Ascending aorta (tissue), 2 donors: ENCODE data around the gene FAM162A. TPM values are rescaled to one million over a fixed set of nuclear protein-coding genes. Genes with fewer than 3 reads are reported as not detected.

Experiments used
- DNase-seq, 2 donors: peaks; one replicate each; pipeline ENCODE4 v3.0.0-alpha.2; 2019; ENCODE audit warnings: low spot score in 2 of 2
- H3K27ac ChIP-seq, 2 donors: fragments of 200-600 bp; sonication (generic); one replicate each; pipeline ENCODE4 v1.5.1; 2016 to 2017; ENCODE audit warnings: mild to moderate bottlenecking in 1 of 2
- H3K27me3 ChIP-seq: fragments of 200-600 bp; sonication (generic); one replicate; pipeline ENCODE4 v1.5.1; 2017
- H3K36me3 ChIP-seq, 2 donors: fragments of 200-600 bp; sonication (generic); one replicate each; pipeline ENCODE4 v1.5.1; 2016
- H3K4me1 ChIP-seq, 2 donors: fragments of 200-600 bp; sonication (generic); one replicate each; pipeline ENCODE4 v1.5.1; 2016 to 2017; ENCODE audit warnings: mild to moderate bottlenecking in 1 of 2
- H3K4me3 ChIP-seq, 2 donors: fragments of 200-600 bp; sonication (generic); one replicate each; pipeline ENCODE4 v1.5.1; 2016 to 2017; ENCODE audit warnings: mild to moderate bottlenecking in 1 of 2
- H3K9me3 ChIP-seq, 2 donors: fragments of 200-600 bp; sonication (generic); one replicate each; pipeline ENCODE4 v1.5.1; 2016
- CTCF ChIP-seq, 3 experiments: fragments of 200-600 bp in 2 of 3; fragments of 450-650 bp in 1 of 3; sonication (generic) in 2 of 3; IDR thresholded peaks; one replicate each; pipeline ENCODE4 v1.5.1; 2016 to 2019; ENCODE audit warnings: antibody characterized with exemption in 3 of 3, mild to moderate bottlenecking in 1 of 3, moderate library complexity in 1 of 3
- intact Hi-C: fragments of 100-400 bp; cut with DNase I; formaldehyde crosslinking; loops from one replicate; pipeline ENCODE4 v1.15.1; 2023
- total RNA-seq: library from RNA; depleted of rRNA; stranded (reverse); fragments of >200 nt; gene quantifications from one replicate; pipeline ENCODE4 v1.1.0, GENCODE V29; 2016

FAM162A gene
- total RNA-seq, 1 donor from 2014 or later, result 17.1 TPM

GRCh38 chr3:122351612-122352011 lies 32.4 kb upstream of the FAM162A start:
- intact Hi-C loops, result no loop called here
- DNase-seq, result no peak
- H3K36me3 ChIP-seq, result no peaks in the 10 kb centered on the region
- H3K27me3 ChIP-seq, result no peaks in the 10 kb centered on the region
- no peaks in the 10 kb centered on the region for H3K9me3 ChIP-seq
- no peak for TF ChIP-seq CTCF (IDR thresholded peaks at IDR 0.05)
- H3K4me1 ChIP-seq, result no peaks in the 10 kb centered on the region
- H3K4me3 ChIP-seq, result no peak overlapping the region
- no peak overlapping the region for H3K27ac ChIP-seq

GRCh38 chr3:122353215-122353614 lies 30.8 kb upstream of the FAM162A start:
- intact Hi-C loops, result no loop called here
- no peaks in the 10 kb centered on the region for H3K36me3 ChIP-seq
- no peaks in the 10 kb centered on the region for H3K27me3 ChIP-seq
- no peak for DNase-seq
- no peak overlapping the region for H3K27ac ChIP-seq
- H3K4me1 ChIP-seq, result no peaks in the 10 kb centered on the region
- no peaks in the 10 kb centered on the region for H3K9me3 ChIP-seq
- no peak for TF ChIP-seq CTCF (IDR thresholded peaks at IDR 0.05)
- no peak overlapping the region for H3K4me3 ChIP-seq

- Histone ChIP-seq H3K27me3 (no peaks in the 10 kb centered on the region), H3K9me3 (no peaks in the 10 kb centered on the region), H3K4me3 (no peak overlapping the region), H3K4me1 (no peaks in the 10 kb centered on the region), H3K27ac (no peak overlapping the region), H3K36me3 (no peaks in the 10 kb centered on the region)
- no peak for DNase-seq
- intact Hi-C loops, result no loop called here
- no peak for TF ChIP-seq CTCF (IDR thresholded peaks at IDR 0.05)
Measured at GRCh38 chr3:122353893-122354401, 30.0 kb upstream of the FAM162A start.

GRCh38 chr3:122355612-122356011 lies 28.4 kb upstream of the FAM162A start:
- H3K27me3 ChIP-seq, result no peaks in the 10 kb centered on the region
- intact Hi-C loops, result no loop called here
- no peaks in the 10 kb centered on the region for H3K4me1 ChIP-seq
- no peak for DNase-seq
- TF ChIP-seq CTCF (IDR thresholded peaks at IDR 0.05), result no peak
- no peak overlapping the region for H3K4me3 ChIP-seq
- H3K27ac ChIP-seq, result no peak overlapping the region
- H3K9me3 ChIP-seq, result no peaks in the 10 kb centered on the region
- H3K36me3 ChIP-seq, result no peaks in the 10 kb centered on the region

GRCh38 chr3:122356402-122356801 lies 27.6 kb upstream of the FAM162A start:
- Histone ChIP-seq H3K9me3 (no peaks in the 10 kb centered on the region), H3K4me1 (no peaks in the 10 kb centered on the region), H3K27me3 (no peaks in the 10 kb centered on the region), H3K36me3 (peaks cover 0 to 3% of the 10 kb centered on the region in 2 donors), H3K4me3 (no peak overlapping the region), H3K27ac (no peak overlapping the region)
- TF ChIP-seq CTCF (IDR thresholded peaks at IDR 0.05), result no peak
- DNase-seq, result no peak
- intact Hi-C loops, result no loop called here
